Measurements from ENCODE around the gene UBL4A. TPM values are rescaled to one million over a fixed set of nuclear protein-coding genes. Genes with fewer than 3 reads are reported as not detected.

The UBL4A gene
- polyA plus RNA-seq, 2 of the 4 experiments (the other 2 are of a cell fraction), result 26.4 to 37.7 TPM

DNA sequence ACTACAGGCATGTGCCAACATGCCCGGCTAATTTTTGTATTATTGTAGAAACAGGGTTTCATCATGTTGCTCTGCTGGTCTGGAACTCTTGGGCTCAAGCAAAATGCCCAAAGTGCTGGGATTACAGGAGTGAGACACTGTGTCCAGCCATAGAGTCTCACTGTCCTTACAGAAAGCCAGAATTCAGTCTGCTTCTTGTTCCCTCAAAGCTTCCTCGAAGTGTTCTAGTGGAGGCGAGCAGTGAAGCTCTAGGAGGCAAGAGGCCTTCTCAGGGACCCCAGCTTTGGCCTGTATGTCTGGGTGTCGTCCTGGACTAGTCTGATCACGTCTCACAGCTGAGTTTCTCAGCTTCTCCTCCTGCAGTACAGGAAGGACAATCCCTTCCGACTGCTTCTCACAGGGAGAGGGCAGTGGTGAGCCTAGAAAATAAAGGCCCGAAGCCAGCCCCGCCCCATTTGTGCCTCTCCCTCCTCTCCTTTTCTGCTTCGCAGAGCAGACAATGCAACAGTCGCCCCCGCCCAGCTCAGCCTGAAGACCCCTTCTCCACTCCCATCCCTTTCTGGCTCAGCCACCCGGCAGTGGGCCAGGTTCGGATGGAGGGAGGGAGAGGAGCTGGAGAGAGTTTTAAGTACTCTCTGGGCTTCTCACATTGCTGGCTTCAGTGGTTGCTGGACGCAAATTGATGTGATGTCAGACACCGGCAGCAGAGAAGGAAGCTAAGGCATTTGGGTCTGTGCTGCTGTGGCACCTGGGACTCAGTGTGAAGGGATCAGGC lies 40.7 kb upstream of the UBL4A start:
- WGBS (ENCODE audit: missing lambda C conversion rate), result 1% methylated on average over 15 of the region's 15 CpGs
- TF ChIP-seq CBX8 (IDR thresholded peaks at IDR 0.05) (no peak), PHF8 (IDR thresholded peaks at IDR 0.05; ENCODE audit: borderline replicate concordance, low read depth) (no peak), RAD21 (conservative IDR thresholded peaks at IDR 0.05 in 1 of 2, IDR thresholded peaks at IDR 0.05 in 1 of 2) (peak; percentile 35 to 37; a peak in 4 of 5 replicates), SMC3 (IDR thresholded peaks at IDR 0.05) (peak; percentile 28; the same call in 2 of the 3 replicates), ELK1 (IDR thresholded peaks at IDR 0.05; ENCODE audit: low read depth, low read length) (no peak), EP300 (IDR thresholded peaks at IDR 0.05) (no peak), HOXB13 (CRISPR knock-in tag; IDR thresholded peaks at IDR 0.05; ENCODE audit: low read depth) (no peak), BHLHE40 (IDR thresholded peaks at IDR 0.05; ENCODE audit: low read depth, low read length) (no peak), POLR2A (IDR thresholded peaks at IDR 0.05; ENCODE audit: low read length) (peak; percentile 32), FOSB (CRISPR knock-in tag; IDR thresholded peaks at IDR 0.05) (peak; percentile 78), GATA3 (IDR thresholded peaks at IDR 0.05; ENCODE audit: borderline replicate concordance) (peak; percentile 58), CBX2 (IDR thresholded peaks at IDR 0.05; ENCODE audit: borderline replicate concordance, low read depth) (no peak), HOXB5 (CRISPR knock-in tag; IDR thresholded peaks at IDR 0.05) (no peak), FOXS1 (CRISPR knock-in tag; IDR thresholded peaks at IDR 0.05) (no peak), EHMT2 (IDR thresholded peaks at IDR 0.05; ENCODE audit: low read depth) (no peak), TP53 (CRISPR knock-in tag; IDR thresholded peaks at IDR 0.05) (peak; percentile 86), KDM5A (IDR thresholded peaks at IDR 0.05) (no peak), ZFP36 (IDR thresholded peaks at IDR 0.05; ENCODE audit: borderline replicate concordance, partially characterized antibody) (no peak), HOXA7 (CRISPR knock-in tag; IDR thresholded peaks at IDR 0.05) (peak; percentile 87), CHD4 (IDR thresholded peaks at IDR 0.05; ENCODE audit: borderline replicate concordance) (no peak), MAX (IDR thresholded peaks at IDR 0.05) (peak; percentile 56; the same call in 1 of the 2 replicates), MAFK (IDR thresholded peaks at IDR 0.05; ENCODE audit: partially characterized antibody) (no peak), E2F6 (IDR thresholded peaks at IDR 0.05; ENCODE audit: borderline replicate concordance, low read depth) (no peak), POLR2AphosphoS2 (conservative IDR thresholded peaks at IDR 0.05; ENCODE audit: low read length) (peak; percentile 95), NFE2L2 (conservative IDR thresholded peaks at IDR 0.05; ENCODE audit: low read length) (no peak), RCOR1 (IDR thresholded peaks at IDR 0.05; ENCODE audit: low read depth, low read length) (no peak), MAZ (IDR thresholded peaks at IDR 0.05; ENCODE audit: borderline replicate concordance, low read depth, low read length) (no peak), HDAC2 (IDR thresholded peaks at IDR 0.05) (no peak), JUN (IDR thresholded peaks at IDR 0.05) (peak; percentile 62 to 85; a peak in 4 of 5 replicates), RNF2 (IDR thresholded peaks at IDR 0.05; ENCODE audit: borderline replicate concordance, low read depth) (no peak), EHF (CRISPR knock-in tag; IDR thresholded peaks at IDR 0.05) (no peak)
- TF ChIP-seq, protein P1, sequence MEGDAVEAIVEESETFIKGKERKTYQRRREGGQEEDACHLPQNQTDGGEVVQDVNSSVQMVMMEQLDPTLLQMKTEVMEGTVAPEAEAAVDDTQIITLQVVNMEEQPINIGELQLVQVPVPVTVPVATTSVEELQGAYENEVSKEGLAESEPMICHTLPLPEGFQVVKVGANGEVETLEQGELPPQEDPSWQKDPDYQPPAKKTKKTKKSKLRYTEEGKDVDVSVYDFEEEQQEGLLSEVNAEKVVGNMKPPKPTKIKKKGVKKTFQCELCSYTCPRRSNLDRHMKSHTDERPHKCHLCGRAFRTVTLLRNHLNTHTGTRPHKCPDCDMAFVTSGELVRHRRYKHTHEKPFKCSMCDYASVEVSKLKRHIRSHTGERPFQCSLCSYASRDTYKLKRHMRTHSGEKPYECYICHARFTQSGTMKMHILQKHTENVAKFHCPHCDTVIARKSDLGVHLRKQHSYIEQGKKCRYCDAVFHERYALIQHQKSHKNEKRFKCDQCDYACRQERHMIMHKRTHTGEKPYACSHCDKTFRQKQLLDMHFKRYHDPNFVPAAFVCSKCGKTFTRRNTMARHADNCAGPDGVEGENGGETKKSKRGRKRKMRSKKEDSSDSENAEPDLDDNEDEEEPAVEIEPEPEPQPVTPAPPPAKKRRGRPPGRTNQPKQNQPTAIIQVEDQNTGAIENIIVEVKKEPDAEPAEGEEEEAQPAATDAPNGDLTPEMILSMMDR (IDR thresholded peaks at IDR 0.05), result peak; percentile 42
- TF ChIP-seq, protein P2, sequence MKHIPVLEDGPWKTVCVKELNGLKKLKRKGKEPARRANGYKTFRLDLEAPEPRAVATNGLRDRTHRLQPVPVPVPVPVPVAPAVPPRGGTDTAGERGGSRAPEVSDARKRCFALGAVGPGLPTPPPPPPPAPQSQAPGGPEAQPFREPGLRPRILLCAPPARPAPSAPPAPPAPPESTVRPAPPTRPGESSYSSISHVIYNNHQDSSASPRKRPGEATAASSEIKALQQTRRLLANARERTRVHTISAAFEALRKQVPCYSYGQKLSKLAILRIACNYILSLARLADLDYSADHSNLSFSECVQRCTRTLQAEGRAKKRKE (CRISPR knock-in tag; IDR thresholded peaks at IDR 0.05; ENCODE audit: low read depth), result no peak
- TF ChIP-seq, protein P3, sequence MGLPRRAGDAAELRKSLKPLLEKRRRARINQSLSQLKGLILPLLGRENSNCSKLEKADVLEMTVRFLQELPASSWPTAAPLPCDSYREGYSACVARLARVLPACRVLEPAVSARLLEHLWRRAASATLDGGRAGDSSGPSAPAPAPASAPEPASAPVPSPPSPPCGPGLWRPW (IDR thresholded peaks at IDR 0.05), result no peak
- TF ChIP-seq, protein P4, sequence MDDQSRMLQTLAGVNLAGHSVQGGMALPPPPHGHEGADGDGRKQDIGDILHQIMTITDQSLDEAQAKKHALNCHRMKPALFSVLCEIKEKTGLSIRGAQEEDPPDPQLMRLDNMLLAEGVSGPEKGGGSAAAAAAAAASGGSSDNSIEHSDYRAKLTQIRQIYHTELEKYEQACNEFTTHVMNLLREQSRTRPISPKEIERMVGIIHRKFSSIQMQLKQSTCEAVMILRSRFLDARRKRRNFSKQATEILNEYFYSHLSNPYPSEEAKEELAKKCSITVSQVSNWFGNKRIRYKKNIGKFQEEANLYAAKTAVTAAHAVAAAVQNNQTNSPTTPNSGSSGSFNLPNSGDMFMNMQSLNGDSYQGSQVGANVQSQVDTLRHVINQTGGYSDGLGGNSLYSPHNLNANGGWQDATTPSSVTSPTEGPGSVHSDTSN (IDR thresholded peaks at IDR 0.05), result peak; percentile 83
- Histone ChIP-seq H3K9me3 (no peaks in the 10 kb centered on the region), H3K27ac (peak overlapping the region; percentile 72 to 93), H3K4me3 (no peak overlapping the region), H3K4me1 (peaks cover 70% of the 10 kb centered on the region), H3K4me2 (peak overlapping the region; percentile 49)
- CTCF ChIA-PET, result interaction anchor here (0.6 to 2.8 kb wide), 14 partner anchors 9 to 222 kb away, joined by 3 to 27 read pairs (median 4); partner anchors contain the start of gene SLC10A3
- POLR2A ChIA-PET, result interaction anchor here (0.7 to 1.8 kb wide), 9 partner anchors 12 to 154 kb away, joined by 3 to 8 read pairs (median 4); partner anchors contain the start of genes IKBKG, RPL10, SLC10A3 and UBL4A
- ATAC-seq, result peak; percentile 62 to 64
- FAIRE-seq, result peak; percentile 96
- peak in 1 of 2 experiments; percentile 89 for DNase-seq (ENCODE audit: low read depth in 1 of 2, low spot score in 1 of 2)

Data from A549 (cell line).